ENCODE results near the gene SNX8. TPM values are rescaled to one million over a fixed set of nuclear protein-coding genes. Genes with fewer than 3 reads are reported as not detected.
A peak's percentile ranks its signal among the peaks of the same experiment; 100 is the strongest.

The SNX8 gene
- total and polyA plus RNA-seq, 2 of the 13 experiments (the other 11 are each of a cell fraction or from before 2014, with no cell fraction given), result 20.6 to 45.2 TPM

DNA sequence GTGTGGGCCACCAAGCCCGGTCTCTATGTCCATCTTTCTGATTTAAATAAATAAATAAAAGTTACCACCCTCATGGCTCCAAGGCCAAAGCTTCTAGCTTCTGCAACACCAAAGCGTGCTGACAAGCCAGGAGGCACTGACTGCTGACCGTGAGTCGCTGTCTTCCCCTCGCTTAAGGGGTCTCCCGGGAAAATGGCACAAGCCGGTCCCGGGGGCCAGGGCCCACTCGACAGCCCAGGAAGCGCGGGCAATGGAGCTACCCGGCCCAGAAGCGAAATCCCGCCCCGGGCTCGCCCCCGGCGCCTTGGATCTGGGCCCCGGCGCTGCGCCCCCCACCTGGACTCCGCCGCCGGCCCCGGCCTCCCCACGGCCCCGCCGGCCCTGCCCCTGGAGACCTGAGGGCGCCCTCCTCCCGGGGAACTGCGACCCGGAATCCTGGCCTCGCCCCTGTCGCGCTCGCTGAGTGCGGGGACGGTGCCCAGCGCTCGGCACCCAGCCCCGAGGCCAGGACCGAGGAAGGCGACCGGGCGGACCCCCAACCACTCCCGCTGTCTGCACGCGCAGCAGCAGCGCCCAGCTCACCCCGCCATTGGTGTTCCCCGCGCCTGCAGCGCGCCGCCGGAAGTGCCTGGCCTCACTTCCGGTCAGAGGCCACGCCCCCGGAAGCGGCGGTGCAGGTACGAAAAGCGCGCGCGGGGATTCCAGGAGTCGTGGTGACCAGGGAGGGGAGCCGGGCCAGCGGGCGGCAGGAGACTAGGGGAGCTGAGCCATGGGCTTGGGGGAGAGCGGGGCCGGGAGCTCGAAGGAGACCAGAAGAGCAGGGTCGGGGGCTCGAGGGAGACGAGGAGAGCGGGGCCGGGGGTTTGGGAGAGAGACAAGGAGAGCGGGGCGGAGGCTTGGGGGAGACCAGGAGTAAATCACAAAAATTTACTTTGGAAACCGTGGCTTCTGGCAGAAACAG is 72.4 kb downstream of the SNX8 start, which contains the start of the genes MRM2 and NUDT1 (continued):
- peak; percentile 89 for TF ChIP-seq ZNF501 (CRISPR knock-in tag; IDR thresholded peaks at IDR 0.05)
- no peak; the same call in 1 of the 2 replicates for TF ChIP-seq KDM5B (CRISPR knock-in tag; IDR thresholded peaks at IDR 0.05; ENCODE audit: borderline replicate concordance)
- 0 out of 2 replicates have a peak, but pooled peaks have one; percentile 37 for TF ChIP-seq BRCA1 (CRISPR knock-in tag; IDR thresholded peaks at IDR 0.05)
- TF ChIP-seq, protein P1, sequence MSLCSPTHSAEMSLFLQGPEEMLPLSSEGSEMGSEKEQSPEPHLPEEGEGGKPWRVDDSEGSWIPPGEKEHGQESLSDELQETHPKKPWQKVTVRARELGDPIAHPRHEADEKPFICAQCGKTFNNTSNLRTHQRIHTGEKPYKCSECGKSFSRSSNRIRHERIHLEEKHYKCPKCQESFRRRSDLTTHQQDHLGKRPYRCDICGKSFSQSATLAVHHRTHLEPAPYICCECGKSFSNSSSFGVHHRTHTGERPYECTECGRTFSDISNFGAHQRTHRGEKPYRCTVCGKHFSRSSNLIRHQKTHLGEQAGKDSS (CRISPR knock-in tag; IDR thresholded peaks at IDR 0.05; ENCODE audit: borderline replicate concordance, low read depth), result no peak; the same call in 1 of the 2 replicates
- TF ChIP-seq ZFAT (CRISPR knock-in tag; conservative IDR thresholded peaks at IDR 0.05), result no peak
- TF ChIP-seq, protein P2, sequence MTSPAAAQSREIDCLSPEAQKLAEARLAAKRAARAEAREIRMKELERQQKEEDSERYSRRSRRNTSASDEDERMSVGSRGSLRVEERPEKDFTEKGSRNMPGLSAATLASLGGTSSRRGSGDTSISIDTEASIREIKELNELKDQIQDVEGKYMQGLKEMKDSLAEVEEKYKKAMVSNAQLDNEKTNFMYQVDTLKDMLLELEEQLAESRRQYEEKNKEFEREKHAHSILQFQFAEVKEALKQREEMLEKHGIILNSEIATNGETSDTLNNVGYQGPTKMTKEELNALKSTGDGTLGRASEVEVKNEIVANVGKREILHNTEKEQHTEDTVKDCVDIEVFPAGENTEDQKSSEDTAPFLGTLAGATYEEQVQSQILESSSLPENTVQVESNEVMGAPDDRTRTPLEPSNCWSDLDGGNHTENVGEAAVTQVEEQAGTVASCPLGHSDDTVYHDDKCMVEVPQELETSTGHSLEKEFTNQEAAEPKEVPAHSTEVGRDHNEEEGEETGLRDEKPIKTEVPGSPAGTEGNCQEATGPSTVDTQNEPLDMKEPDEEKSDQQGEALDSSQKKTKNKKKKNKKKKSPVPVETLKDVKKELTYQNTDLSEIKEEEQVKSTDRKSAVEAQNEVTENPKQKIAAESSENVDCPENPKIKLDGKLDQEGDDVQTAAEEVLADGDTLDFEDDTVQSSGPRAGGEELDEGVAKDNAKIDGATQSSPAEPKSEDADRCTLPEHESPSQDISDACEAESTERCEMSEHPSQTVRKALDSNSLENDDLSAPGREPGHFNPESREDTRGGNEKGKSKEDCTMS (CRISPR knock-in tag; conservative IDR thresholded peaks at IDR 0.05), result 0 out of 2 replicates have a peak, but pooled peaks have one; percentile 47
- TF ChIP-seq ZNF616 (CRISPR knock-in tag; IDR thresholded peaks at IDR 0.05; ENCODE audit: low read depth), result no peak
- no peak; the same call in 1 of the 2 replicates for TF ChIP-seq FOXC1 (CRISPR knock-in tag; IDR thresholded peaks at IDR 0.05; ENCODE audit: borderline replicate concordance)
- TF ChIP-seq SATB2 (CRISPR knock-in tag; IDR thresholded peaks at IDR 0.05), result no peak
- peak; percentile 77 for TF ChIP-seq HOXA3 (CRISPR knock-in tag; IDR thresholded peaks at IDR 0.05)
- TF ChIP-seq TAF15 (IDR thresholded peaks at IDR 0.05; ENCODE audit: low read depth, low read length, poor library complexity, severe bottlenecking), result peak; percentile 91
- TF ChIP-seq POGK (CRISPR knock-in tag; conservative IDR thresholded peaks at IDR 0.05), result peak; percentile 88
- TF ChIP-seq RORA (CRISPR knock-in tag; IDR thresholded peaks at IDR 0.05), result no peak
- TF ChIP-seq IKZF4 (CRISPR knock-in tag; IDR thresholded peaks at IDR 0.05; ENCODE audit: borderline replicate concordance, low read depth, not compliant biosample characterization), result peak; percentile 50
- TF ChIP-seq SPEN (CRISPR knock-in tag; IDR thresholded peaks at IDR 0.05; ENCODE audit: low read depth), result peak; percentile 80
- TF ChIP-seq TBX3 (IDR thresholded peaks at IDR 0.05; ENCODE audit: borderline replicate concordance), result no peak
- no peak for TF ChIP-seq RFX3 (CRISPR knock-in tag; IDR thresholded peaks at IDR 0.05)
- no peak for TF ChIP-seq ARID3A (IDR thresholded peaks at IDR 0.05; ENCODE audit: low read depth, low read length)
- TF ChIP-seq ZNF556 (CRISPR knock-in tag; IDR thresholded peaks at IDR 0.05; ENCODE audit: borderline replicate concordance), result peak; percentile 41; the same call in 1 of the 2 replicates
- TF ChIP-seq, protein P3, sequence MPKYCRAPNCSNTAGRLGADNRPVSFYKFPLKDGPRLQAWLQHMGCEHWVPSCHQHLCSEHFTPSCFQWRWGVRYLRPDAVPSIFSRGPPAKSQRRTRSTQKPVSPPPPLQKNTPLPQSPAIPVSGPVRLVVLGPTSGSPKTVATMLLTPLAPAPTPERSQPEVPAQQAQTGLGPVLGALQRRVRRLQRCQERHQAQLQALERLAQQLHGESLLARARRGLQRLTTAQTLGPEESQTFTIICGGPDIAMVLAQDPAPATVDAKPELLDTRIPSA (CRISPR knock-in tag; IDR thresholded peaks at IDR 0.05; ENCODE audit: borderline replicate concordance), result 0 out of 2 replicates have a peak, but pooled peaks have one; percentile 50

All from HepG2 (cell line).